PC-3 (cell line): Measurements from ENCODE around the gene INMT. TPM values are rescaled to one million over a fixed set of nuclear protein-coding genes. Genes with fewer than 3 reads are reported as not detected.
A peak's percentile ranks its signal among the peaks of the same experiment; 100 is the strongest.

ENCODE experiments used
- ATAC-seq: fragments of 200-7000 bp; cut with Tn5 transposase; 2 replicates; pipeline ENCODE4 v1.9.1; 2020; ENCODE audit warnings: mild to moderate bottlenecking, moderate library complexity
- Bru-seq: library from RNA; stranded (reverse); fragments of 400-500 nt; gene quantifications from one replicate; lab custom pipeline; 2021; lab: Mats Ljungman, UMichigan
- BruChase-seq, 2 experiments: library from RNA; stranded (reverse); fragments of 400-500 nt; gene quantifications; one replicate each; lab custom pipeline; 2021; lab: Mats Ljungman, UMichigan
- BruUV-seq: library from RNA; stranded (reverse); fragments of 400-500 nt; replicated peaks from 2 replicates; lab custom pipeline; 2021; lab: Mats Ljungman, UMichigan
- CTCF ChIA-PET: fragments of 300-600 bp; sonication (Branson Sonifier 250); formaldehyde crosslinking; loops from one replicate; lab custom pipeline; 2022; ENCODE audit warnings: antibody characterized with exemption; lab: Charles Lee
- POLR2A ChIA-PET: fragments of 300-600 bp; sonication (Branson Sonifier 250); formaldehyde crosslinking; loops from one replicate; lab custom pipeline; 2022; ENCODE audit warnings: antibody characterized with exemption; ENCODE audit not compliant: unreplicated experiment; lab: Charles Lee
- DNase-seq: peaks from one replicate; pipeline ENCODE4 v3.0.0-alpha.2; 2015
- H2AFZ ChIP-seq: fragments of 300-600 bp; sonication (generic); 2 replicates; pipeline ENCODE4 v1.6.0; 2016; ENCODE audit warnings: antibody characterized with exemption, low read length
- H3F3A ChIP-seq: fragments of 300-600 bp; sonication (generic); one replicate; pipeline ENCODE4 v1.6.0; 2017; ENCODE audit warnings: antibody characterized with exemption, low read length, control low read depth, mild to moderate bottlenecking; ENCODE audit not compliant: unreplicated experiment
- H3K27ac ChIP-seq: fragments of 300-600 bp; sonication (generic); 2 replicates; pipeline ENCODE4 v1.5.1; 2016; ENCODE audit warnings: mild to moderate bottlenecking, low read length
- H3K27me3 ChIP-seq: fragments of 300-600 bp; sonication (generic); 2 replicates; pipeline ENCODE4 v1.6.1; 2016; ENCODE audit warnings: low read length, mixed read lengths
- H3K36me3 ChIP-seq: fragments of 300-600 bp; sonication (generic); 2 replicates; pipeline ENCODE4 v1.6.1; 2016; ENCODE audit warnings: low read depth, mixed run types, low read length, mixed read lengths
- H3K4me1 ChIP-seq: fragments of 300-600 bp; sonication (generic); 2 replicates; pipeline ENCODE4 v1.5.1; 2016; ENCODE audit warnings: low read length; ENCODE audit not compliant: insufficient read depth
- H3K4me2 ChIP-seq: fragments of 300-600 bp; sonication (generic); 2 replicates; pipeline ENCODE4 v1.6.0; 2016; ENCODE audit warnings: low read length
- H3K4me3 ChIP-seq: fragments of 300-600 bp; sonication (generic); 2 replicates; pipeline ENCODE4 v1.5.1; 2016; ENCODE audit warnings: mild to moderate bottlenecking, low read length, mixed read lengths
- H3K79me2 ChIP-seq: fragments of 300-600 bp; sonication (generic); 2 replicates; pipeline ENCODE4 v1.6.1; 2017; ENCODE audit warnings: low read length, mixed read lengths
- H3K9ac ChIP-seq: fragments of 300-600 bp; sonication (generic); 2 replicates; pipeline ENCODE4 v1.6.0; 2016; ENCODE audit warnings: mild to moderate bottlenecking, low read length
- H3K9me2 ChIP-seq: fragments of 300-600 bp; sonication (generic); replicated peaks from 2 replicates; pipeline ENCODE4 v1.6.1; 2016; ENCODE audit warnings: mixed run types, low read length, mixed read lengths
- H3K9me3 ChIP-seq: fragments of 300-600 bp; sonication (generic); 2 replicates; pipeline ENCODE4 v1.6.1; 2016; ENCODE audit warnings: low read length, mixed read lengths
- H4K20me1 ChIP-seq: fragments of 300-600 bp; sonication (generic); 2 replicates; pipeline ENCODE4 v1.6.1; 2016; ENCODE audit warnings: low read length, mixed read lengths
- CTCF ChIP-seq: fragments of 300-600 bp; sonication (generic); conservative IDR thresholded peaks from 2 replicates; pipeline ENCODE4 v1.5.1; 2017; ENCODE audit warnings: antibody characterized with exemption, low read depth, mild to moderate bottlenecking, low read length
- EZH2 ChIP-seq: fragments of 300-600 bp; sonication (generic); IDR thresholded peaks from one replicate; pipeline ENCODE4 v1.6.1; 2017; ENCODE audit warnings: antibody characterized with exemption, mild to moderate bottlenecking, low read length; ENCODE audit not compliant: unreplicated experiment
- EZH2phosphoT487 ChIP-seq: fragments of 300-600 bp; sonication (generic); IDR thresholded peaks from 2 replicates; pipeline ENCODE4 v1.6.1; 2018; ENCODE audit warnings: mild to moderate bottlenecking, antibody characterized with exemption, low read length, borderline replicate concordance
- intact Hi-C: fragments of 100-400 bp; cut with micrococcal nuclease; formaldehyde crosslinking; loops from 2 replicates; pipeline ENCODE4 v1.9.0; 2023
- long read RNA-seq: library from polyadenylated mRNA; unstranded; transcript quantifications from one replicate; pipeline ENCODE4 v2.0.0, GENCODE V29; 2021; ENCODE audit not compliant: unreplicated experiment
- total RNA-seq: library from RNA; depleted of rRNA; stranded (reverse); fragments of >200 nt; gene quantifications from 2 replicates; pipeline ENCODE4 v1.2.3, GENCODE V29; 2014; rRNA removed

The INMT gene
- total RNA-seq: not detected in 2 replicates
- Bru-seq, nascent RNA: not detected
- not detected for BruChase-seq, experiment 1, labeled RNA remaining after a 6-hour chase
- BruChase-seq, experiment 2, labeled RNA remaining after a 2-hour chase: percentile 0 among the genes with signal in this experiment
- long read RNA-seq: 0 reads

DNA sequence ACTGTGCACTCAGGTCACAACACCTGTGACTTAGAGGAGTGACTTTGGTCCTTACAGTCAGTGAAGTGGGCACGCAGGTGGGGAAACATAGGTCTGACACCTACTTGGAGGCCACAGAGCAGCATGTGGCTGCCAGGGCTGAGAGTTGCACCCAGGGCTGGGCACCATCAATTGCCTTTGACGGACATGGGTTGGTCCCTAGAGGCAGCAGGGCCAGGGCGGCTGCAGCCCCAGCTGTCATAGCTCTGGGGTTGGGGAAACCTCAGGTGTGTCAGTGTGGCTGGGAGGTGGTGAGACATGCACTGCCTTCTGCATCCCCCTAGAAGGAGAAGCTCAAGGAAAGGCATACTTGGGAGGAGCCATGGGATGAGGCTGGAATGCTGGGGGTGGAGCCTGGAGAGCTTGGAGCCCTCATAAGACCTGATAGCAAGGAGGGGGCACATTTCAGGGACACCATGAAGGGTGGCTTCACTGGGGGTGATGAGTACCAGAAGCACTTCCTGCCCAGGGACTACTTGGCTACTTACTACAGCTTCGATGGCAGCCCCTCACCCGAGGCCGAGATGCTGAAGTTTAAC, at the start of gene INMT:
INMT (plus strand) TSS at position 440 of the 578 bp plus-strand sequence; CDS start at position 456, 16 bp downstream.
- DNase-seq: no peak
- CTCF ChIA-PET: no interaction called here
- no peaks in the 10 kb centered on the region for H3K9me3 ChIP-seq

GRCh38 chr7:30702200-30702599, 49.7 kb upstream of the INMT start:
- CTCF ChIA-PET: no interaction called here
- BruUV-seq: no TSS peak

More for the DNA sequence above, at the start of gene INMT:
- H4K20me1 ChIP-seq: no peaks in the 10 kb centered on the region
- no peak within 1 kb of the TSS for H3K4me3 ChIP-seq
- TF ChIP-seq CTCF: no peak
- no peak for TF ChIP-seq EZH2
- TF ChIP-seq EZH2phosphoT487: no peak
- no peaks in the 10 kb centered on the region for H3K79me2 ChIP-seq
- no peak within 1 kb of the TSS for H3K4me2 ChIP-seq
- BruUV-seq: no TSS peak
- ATAC-seq: no peak
- H2AFZ ChIP-seq: no peak within 1 kb of the TSS
- H3K27me3 ChIP-seq: no peaks in the 10 kb centered on the region
- POLR2A ChIA-PET: no interaction called here
- H3K9ac ChIP-seq: no peak within 1 kb of the TSS
- H3K36me3 ChIP-seq: no peaks in the 10 kb centered on the region
- no peak within 1 kb of the TSS for H3K27ac ChIP-seq
- H3K4me1 ChIP-seq: no peaks in the 10 kb centered on the region
- H3K9me2 ChIP-seq: no peaks in the 10 kb centered on the region
- no peaks in the 10 kb centered on the region for H3F3A ChIP-seq
- intact Hi-C loops: no loop called here

More at GRCh38 chr7:30702200-30702599, 49.7 kb upstream of the INMT start:
- H3K4me3 ChIP-seq: no peak overlapping the region
- DNase-seq: no peak
- peaks cover 23% of the 10 kb centered on the region for H3K27me3 ChIP-seq
- TF ChIP-seq EZH2 (no peak), CTCF (no peak; the same call in 1 of the 2 replicates), EZH2phosphoT487 (no peak)
- H3K4me1 ChIP-seq: no peaks in the 10 kb centered on the region
- no peaks in the 10 kb centered on the region for H3F3A ChIP-seq
- POLR2A ChIA-PET: no interaction called here
- H3K9me3 ChIP-seq: no peaks in the 10 kb centered on the region
- no peak overlapping the region for H3K27ac ChIP-seq
- no peaks in the 10 kb centered on the region for H3K79me2 ChIP-seq
- intact Hi-C loops: no loop called here
- H3K9me2 ChIP-seq: no peaks in the 10 kb centered on the region
- H3K9ac ChIP-seq: no peak overlapping the region
- no peak for ATAC-seq
- no peak overlapping the region for H3K4me2 ChIP-seq
- H3K36me3 ChIP-seq: no peaks in the 10 kb centered on the region
- no peak overlapping the region for H2AFZ ChIP-seq
- no peaks in the 10 kb centered on the region for H4K20me1 ChIP-seq
